SK-N-SH treated with all-trans-retinoic acid at 6 μM for 48 hours (cell line): ENCODE data around the gene RSBN1.

ENCODE experiments used
- ARNTL ChIP-seq: fragments of 450-650 bp; formaldehyde crosslinking; IDR thresholded peaks from 2 replicates; pipeline ENCODE4 v1.5.0; 2020; ENCODE audit warnings: low read depth, mild to moderate bottlenecking, moderate library complexity, borderline replicate concordance
- OSR1 ChIP-seq: fragments of 250-450 bp; sonication (Bioruptor Pico); IDR thresholded peaks from 2 replicates; pipeline ENCODE4 v1.8.0; 2022; ENCODE audit warnings: moderate library complexity, mild to moderate bottlenecking, inconsistent platforms
- SNAI2 ChIP-seq: fragments of 250-450 bp; sonication (Bioruptor Pico); IDR thresholded peaks from 2 replicates; pipeline ENCODE4 v1.5.0; 2020; ENCODE audit warnings: mild to moderate bottlenecking, moderate library complexity
- TOX ChIP-seq: fragments of 250-450 bp; sonication (Bioruptor Pico); IDR thresholded peaks from 2 replicates; pipeline ENCODE4 v1.8.0; 2021; ENCODE audit warnings: mild to moderate bottlenecking, moderate library complexity, borderline replicate concordance
- ZFP3 ChIP-seq: fragments of 250-450 bp; sonication (Bioruptor Pico); IDR thresholded peaks from 2 replicates; pipeline ENCODE4 v1.5.0; 2020; ENCODE audit warnings: mild to moderate bottlenecking, moderate library complexity
- ZFP30 ChIP-seq: fragments of 450-650 bp; formaldehyde crosslinking; IDR thresholded peaks from 2 replicates; pipeline ENCODE4 v1.5.0; 2022; ENCODE audit warnings: mild to moderate bottlenecking, moderate library complexity
- ZNF8 ChIP-seq: fragments of 450-650 bp; formaldehyde crosslinking; IDR thresholded peaks from 2 replicates; pipeline ENCODE4 v1.5.0; 2020; ENCODE audit warnings: mild to moderate bottlenecking, moderate library complexity
- TF ChIP-seq, protein P1 (sequence below): fragments of 250-450 bp; sonication (Bioruptor Pico); IDR thresholded peaks from 2 replicates; pipeline ENCODE4 v1.8.0; 2020; ENCODE audit warnings: mild to moderate bottlenecking, moderate library complexity, borderline replicate concordance

DNA sequence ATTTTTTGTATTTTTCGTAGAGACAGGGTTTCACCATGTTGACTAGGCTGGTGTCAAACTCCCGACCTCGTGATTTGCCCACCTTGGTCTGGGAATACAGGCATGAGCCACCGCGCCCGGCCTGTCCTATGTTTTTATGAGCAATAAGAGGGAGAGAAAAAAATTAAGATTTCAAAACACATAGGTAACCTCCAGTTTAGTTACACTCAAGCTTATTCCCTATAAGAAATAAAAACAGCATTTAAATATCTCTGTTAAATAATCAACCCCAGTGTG, 7.1 kb downstream of the RSBN1 start:
- TF ChIP-seq ZFP3 (CRISPR knock-in tag) (no peak), SNAI2 (CRISPR knock-in tag) (no peak), ARNTL (CRISPR knock-in tag) (no peak), ZNF8 (CRISPR knock-in tag) (no peak), ZFP30 (no peak), OSR1 (CRISPR knock-in tag) (no peak), TOX (CRISPR knock-in tag) (no peak)
- TF ChIP-seq, protein P1, sequence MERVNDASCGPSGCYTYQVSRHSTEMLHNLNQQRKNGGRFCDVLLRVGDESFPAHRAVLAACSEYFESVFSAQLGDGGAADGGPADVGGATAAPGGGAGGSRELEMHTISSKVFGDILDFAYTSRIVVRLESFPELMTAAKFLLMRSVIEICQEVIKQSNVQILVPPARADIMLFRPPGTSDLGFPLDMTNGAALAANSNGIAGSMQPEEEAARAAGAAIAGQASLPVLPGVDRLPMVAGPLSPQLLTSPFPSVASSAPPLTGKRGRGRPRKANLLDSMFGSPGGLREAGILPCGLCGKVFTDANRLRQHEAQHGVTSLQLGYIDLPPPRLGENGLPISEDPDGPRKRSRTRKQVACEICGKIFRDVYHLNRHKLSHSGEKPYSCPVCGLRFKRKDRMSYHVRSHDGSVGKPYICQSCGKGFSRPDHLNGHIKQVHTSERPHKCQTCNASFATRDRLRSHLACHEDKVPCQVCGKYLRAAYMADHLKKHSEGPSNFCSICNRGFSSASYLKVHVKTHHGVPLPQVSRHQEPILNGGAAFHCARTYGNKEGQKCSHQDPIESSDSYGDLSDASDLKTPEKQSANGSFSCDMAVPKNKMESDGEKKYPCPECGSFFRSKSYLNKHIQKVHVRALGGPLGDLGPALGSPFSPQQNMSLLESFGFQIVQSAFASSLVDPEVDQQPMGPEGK (CRISPR knock-in tag), result no peak
